CD4-positive, alpha-beta T cell (primary cell): ENCODE measurements around the gene CDH2. TPM values are rescaled to one million over a fixed set of nuclear protein-coding genes. Genes with fewer than 3 reads are reported as not detected.

Experiments used
- ATAC-seq: fragments of 200-7000 bp; cut with Tn5 transposase; one replicate; pipeline ENCODE4 v1.10.0; 2022; ENCODE audit warnings: mild to moderate bottlenecking; ENCODE audit not compliant: poor library complexity
- CTCF ChIA-PET: fragments of 350-600 bp; sonication (Branson Sonifier 250); formaldehyde crosslinking; loops from one replicate; lab custom pipeline; 2021; ENCODE audit warnings: antibody characterized with exemption, inconsistent platforms; lab: Charles Lee
- POLR2A ChIA-PET: fragments of 350-600 bp; sonication (Branson Sonifier 250); formaldehyde crosslinking; loops from one replicate; lab custom pipeline; 2021; ENCODE audit warnings: antibody characterized with exemption, inconsistent platforms; lab: Charles Lee
- DNase-seq, 14 experiments: peaks; one replicate each; pipeline ENCODE4 v3.0.0-alpha.2; 2013 to 2020; ENCODE audit warnings: mixed read lengths in 2 of 14
- H3K27ac ChIP-seq, 2 donors: one replicate each; pipeline versions ENCODE4 v1.5.1 to v1.7.0; 2013; ENCODE audit warnings: low read length in 2 of 2, low read depth in 1 of 2, mild to moderate bottlenecking in 1 of 2
- H3K27me3 ChIP-seq, 2 experiments: 1 replicate in 1 of 2; 2 replicates in 1 of 2; pipeline versions ENCODE4 v1.6.1 to v1.7.0; 2013; ENCODE audit warnings: low read length in 2 of 2, control low read depth in 1 of 2, mild to moderate bottlenecking in 1 of 2, moderate library complexity in 1 of 2; ENCODE audit not compliant: insufficient read depth in 2 of 2, control insufficient read depth in 1 of 2
- H3K36me3 ChIP-seq: one replicate; pipeline ENCODE4 v1.6.1; 2013; ENCODE audit warnings: low read length, control low read depth; ENCODE audit not compliant: insufficient read depth
- H3K4me1 ChIP-seq: one replicate; pipeline ENCODE4 v1.6.1; 2013; ENCODE audit warnings: low read length, control low read depth; ENCODE audit not compliant: insufficient read depth
- H3K4me3 ChIP-seq: one replicate; pipeline ENCODE4 v1.5.1; 2013; ENCODE audit warnings: mild to moderate bottlenecking, low read length, moderate library complexity
- H3K9me3 ChIP-seq, 2 experiments: 1 replicate in 1 of 2; 2 replicates in 1 of 2; pipeline versions ENCODE4 v1.6.1 to v1.7.0; 2013; ENCODE audit warnings: low read length in 2 of 2, mild to moderate bottlenecking in 2 of 2, control low read depth in 1 of 2, moderate library complexity in 1 of 2; ENCODE audit not compliant: control insufficient read depth in 1 of 2, insufficient read depth in 1 of 2
- H3K27ac Mint-ChIP-seq: one replicate; pipeline ENCODE4 v1.8.0; 2020; ENCODE audit warnings: mixed read lengths
- H3K27me3 Mint-ChIP-seq: one replicate; pipeline ENCODE4 v1.8.0; 2021; ENCODE audit warnings: mixed read lengths
- H3K36me3 Mint-ChIP-seq: one replicate; pipeline ENCODE4 v1.8.0; 2021; ENCODE audit warnings: low read depth, mixed read lengths
- H3K4me1 Mint-ChIP-seq: one replicate; pipeline ENCODE4 v1.8.0; 2021; ENCODE audit warnings: low read depth, mixed read lengths
- H3K4me3 Mint-ChIP-seq: one replicate; pipeline ENCODE4 v1.8.0; 2020; ENCODE audit warnings: mild to moderate bottlenecking, mixed read lengths
- H3K9me3 Mint-ChIP-seq: one replicate; pipeline ENCODE4 v1.8.0; 2020; ENCODE audit warnings: mixed read lengths
- CTCF ChIP-seq: fragments of 200-600 bp; IDR thresholded peaks from one replicate; pipeline ENCODE4 v1.8.0; 2022; ENCODE audit warnings: antibody characterized with exemption, mild to moderate bottlenecking
- intact Hi-C, 2 experiments: fragments of 100-400 bp; cut with DNase I in 1 of 2; cut with micrococcal nuclease in 1 of 2; formaldehyde crosslinking; loops; one replicate each; pipeline versions ENCODE4 v1.15.1 to v1.9.0; 2023 to 2025; cut with DNase I, micrococcal nuclease
- total RNA-seq, 174 experiments: library from RNA in 2 of 174; stranded (reverse) in 2 of 174; gene quantifications; one replicate each; pipeline ENCODE4 v1.2.3 and lab custom pipeline; 2021 to 2026

Gene CDH2
- total RNA-seq, 2 experiments from 2014 or later: not detected

GRCh38 chr18:28178720-28179119 is 1.8 kb upstream of the CDH2 start:
- Histone ChIP-seq H3K27me3 (peaks cover 20 to 44% of the 10 kb centered on the region in 2 experiments), H3K36me3 (no peaks in the 10 kb centered on the region), H3K9me3 (peaks cover 0 to 24% of the 10 kb centered on the region in 2 experiments), H3K4me1 (peaks cover 4% of the 10 kb centered on the region), H3K4me3 (no peak overlapping the region), H3K27ac (no peak overlapping the region)
- Mint-ChIP-seq H3K27me3 (peaks cover 63% of the 10 kb centered on the region), H3K4me1 (peaks cover 17% of the 10 kb centered on the region), H3K4me3 (no peak overlapping the region), H3K36me3 (no peaks in the 10 kb centered on the region), H3K9me3 (peaks cover 2% of the 10 kb centered on the region), H3K27ac (no peak overlapping the region)
- intact Hi-C loops: no loop called here
- no peak for TF ChIP-seq CTCF
- ChIA-PET POLR2A (no interaction called here), CTCF (no interaction called here)
- DNase-seq (no peak), ATAC-seq (no peak)

GRCh38 chr18:28177828-28178635 is 1.1 kb upstream of the CDH2 start:
- ChIA-PET CTCF (no interaction called here), POLR2A (no interaction called here)
- ATAC-seq (no peak), DNase-seq (peak in 1 of 14 experiments; percentile 5)
- Histone ChIP-seq H3K27me3 (peaks cover 20 to 48% of the 10 kb centered on the region in 2 experiments), H3K4me3 (no peak overlapping the region), H3K27ac (no peak overlapping the region), H3K9me3 (peaks cover 0 to 24% of the 10 kb centered on the region in 2 experiments), H3K4me1 (peaks cover 4% of the 10 kb centered on the region), H3K36me3 (no peaks in the 10 kb centered on the region)
- H3K4me3 Mint-ChIP-seq: peak overlapping the region; percentile 70
- H3K9me3 Mint-ChIP-seq: no peaks in the 10 kb centered on the region
- H3K27me3 Mint-ChIP-seq: peaks cover 67% of the 10 kb centered on the region
- TF ChIP-seq CTCF: no peak
- H3K27ac Mint-ChIP-seq: no peak overlapping the region
- H3K4me1 Mint-ChIP-seq: peaks cover 17% of the 10 kb centered on the region
- H3K36me3 Mint-ChIP-seq: no peaks in the 10 kb centered on the region
- intact Hi-C loops: no loop called here

DNA sequence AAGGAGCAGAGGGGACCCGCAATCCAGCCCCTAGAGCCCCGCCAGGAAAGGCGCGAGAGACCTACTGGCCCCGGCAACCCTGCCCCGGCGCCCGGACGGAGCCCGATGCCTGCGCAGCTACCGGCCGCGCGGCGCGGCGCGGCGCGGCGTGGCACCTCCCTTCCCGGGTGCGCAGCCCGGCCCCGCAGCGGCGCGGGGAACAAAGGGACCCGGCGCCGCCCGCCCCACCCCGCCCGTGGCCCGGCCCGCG is 307 bp downstream of the CDH2 start:
- peaks cover 4% of the 10 kb centered on the region for H3K4me1 ChIP-seq
- Mint-ChIP-seq H3K9me3 (no peaks in the 10 kb centered on the region), H3K4me3 (peak overlapping the region; percentile 73), H3K27me3 (peaks cover 69% of the 10 kb centered on the region), H3K27ac (no peak overlapping the region), H3K4me1 (peaks cover 17% of the 10 kb centered on the region), H3K36me3 (no peaks in the 10 kb centered on the region)
- H3K27ac ChIP-seq: no peak overlapping the region
- H3K27me3 ChIP-seq: peaks cover 20 to 48% of the 10 kb centered on the region in 2 experiments
- CTCF ChIA-PET: no interaction called here
- DNase-seq (no peak), ATAC-seq (no peak)
- no peak overlapping the region for H3K4me3 ChIP-seq
- POLR2A ChIA-PET: no interaction called here
- no peaks in the 10 kb centered on the region for H3K36me3 ChIP-seq
- H3K9me3 ChIP-seq: peaks cover 0 to 24% of the 10 kb centered on the region in 2 experiments
- intact Hi-C loops: no loop called here
- no peak for TF ChIP-seq CTCF
